Stimulated activated CD8-positive, alpha-beta memory T cell treated with anti-CD3 and anti-CD28 coated beads, Interleukin-15, amount 100 ng/mL, for 1 hour (primary cell): ENCODE data around the gene BBS1.
A peak's percentile ranks its signal among the peaks of the same experiment; 100 is the strongest.

Experiments
- DNase-seq: peaks from one replicate; pipeline ENCODE4 v3.0.0-alpha.2; 2020; ENCODE audit warnings: low read depth

Gene BBS1

GRCh38 chr11:66477263-66478201 lies 32.9 kb upstream of the BBS1 start:
- no peak for DNase-seq

- no peak for DNase-seq
These were observed 31.6 kb upstream of the BBS1 start for GRCh38 chr11:66478729-66479393.

- no peak for DNase-seq
These were observed 30.9 kb upstream of the BBS1 start for GRCh38 chr11:66479394-66480116.

DNA sequence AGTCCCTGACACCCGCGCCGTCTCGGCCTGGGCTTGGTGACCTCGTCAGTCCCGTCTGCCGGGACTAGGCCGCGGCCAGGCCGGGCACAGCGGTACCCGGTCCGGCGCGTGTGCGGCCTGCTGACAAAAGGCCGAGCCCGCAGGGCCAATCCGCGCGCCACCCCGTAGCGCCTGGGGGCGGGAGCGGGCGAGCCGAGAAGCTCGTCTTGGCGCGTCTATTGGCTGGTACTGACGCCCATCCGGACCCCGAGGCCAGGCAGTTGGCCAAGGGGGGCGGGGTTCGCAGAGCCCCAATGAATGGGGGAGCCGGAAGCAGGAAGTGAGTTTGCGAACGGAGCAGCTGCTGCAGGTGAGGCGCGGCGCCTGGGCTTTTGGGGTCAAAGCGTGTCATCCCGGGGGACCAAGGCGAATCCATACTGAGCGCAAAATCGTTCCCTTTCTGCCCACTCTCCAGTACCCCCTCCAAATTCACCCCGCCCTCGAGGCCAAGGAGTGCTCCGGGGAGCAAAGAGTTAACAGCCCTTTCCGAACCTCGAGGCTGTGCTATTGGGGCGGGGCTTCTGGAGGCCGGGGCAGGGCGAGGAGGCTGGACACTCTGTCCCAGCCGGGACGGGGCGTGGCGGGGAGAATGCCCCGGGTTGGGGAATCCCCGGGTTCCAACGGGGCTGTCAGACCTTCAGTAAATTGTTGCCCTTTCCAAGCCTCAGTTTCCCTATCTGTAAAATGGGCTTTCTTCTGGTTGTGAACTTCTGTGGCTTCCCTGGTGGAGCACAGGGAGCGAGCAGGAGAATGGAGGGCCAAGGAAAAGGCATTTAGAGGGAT lies 30.1 kb upstream of the BBS1 start, which contains the start of gene DPP3:
Gene DPP3 (plus strand): TSS at position 318 of the 822 bp plus-strand sequence. CDS start 1,767 bp downstream, outside the sequence.
- DNase-seq, result peak; percentile 91

GRCh38 chr11:66484806-66485380 lies 25.5 kb upstream of the BBS1 start:
- no peak for DNase-seq

GRCh38 chr11:66488957-66489356 lies 21.5 kb upstream of the BBS1 start:
- DNase-seq, result no peak

DNA sequence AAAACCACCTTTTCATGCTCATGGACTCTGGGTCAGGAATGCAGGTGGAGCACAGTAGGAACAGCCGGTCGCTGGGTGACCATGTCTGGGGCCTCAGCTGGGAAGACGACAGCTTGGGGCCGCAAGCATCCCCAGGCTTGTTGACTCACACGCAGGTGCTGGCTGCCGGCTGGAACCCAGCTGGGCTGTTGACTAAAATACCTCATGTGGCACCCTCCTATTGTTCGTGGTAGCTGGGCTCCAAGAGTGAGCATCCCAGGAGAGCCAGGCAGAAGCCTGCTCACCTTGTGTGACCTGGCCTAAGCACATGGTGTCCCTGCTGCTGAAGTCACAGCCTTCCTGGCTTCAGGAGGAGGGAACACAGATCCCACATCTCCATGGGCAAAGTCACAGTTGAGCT lies 20.8 kb upstream of the BBS1 start:
- no peak for DNase-seq

DNA sequence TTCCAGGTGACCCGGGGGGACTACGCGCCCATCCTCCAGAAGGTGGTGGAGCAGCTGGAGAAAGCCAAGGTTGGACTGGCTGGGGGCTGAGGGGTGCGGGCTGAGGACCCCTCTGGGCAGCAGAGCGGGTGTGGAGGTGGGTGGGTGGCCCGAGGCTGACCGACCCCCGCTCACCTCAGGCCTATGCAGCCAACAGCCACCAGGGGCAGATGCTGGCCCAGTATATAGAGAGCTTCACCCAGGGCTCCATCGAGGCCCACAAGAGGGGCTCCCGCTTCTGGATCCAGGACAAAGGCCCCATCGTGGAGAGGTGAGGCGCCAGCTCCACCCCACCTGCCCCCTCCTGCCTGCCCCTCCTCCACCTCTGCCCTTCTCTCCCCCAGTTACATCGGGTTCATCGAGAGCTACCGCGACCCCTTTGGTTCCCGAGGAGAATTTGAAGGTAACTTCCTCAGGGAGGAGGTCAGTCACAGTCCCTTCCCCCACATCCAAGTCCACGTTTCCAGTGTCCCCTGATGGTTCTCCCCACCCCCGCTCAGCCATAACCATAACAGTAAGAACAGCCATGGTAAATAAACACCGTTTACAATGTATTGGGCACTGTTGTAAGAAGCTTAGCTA lies 19.0 kb upstream of the BBS1 start:
- no peak for DNase-seq

DNA sequence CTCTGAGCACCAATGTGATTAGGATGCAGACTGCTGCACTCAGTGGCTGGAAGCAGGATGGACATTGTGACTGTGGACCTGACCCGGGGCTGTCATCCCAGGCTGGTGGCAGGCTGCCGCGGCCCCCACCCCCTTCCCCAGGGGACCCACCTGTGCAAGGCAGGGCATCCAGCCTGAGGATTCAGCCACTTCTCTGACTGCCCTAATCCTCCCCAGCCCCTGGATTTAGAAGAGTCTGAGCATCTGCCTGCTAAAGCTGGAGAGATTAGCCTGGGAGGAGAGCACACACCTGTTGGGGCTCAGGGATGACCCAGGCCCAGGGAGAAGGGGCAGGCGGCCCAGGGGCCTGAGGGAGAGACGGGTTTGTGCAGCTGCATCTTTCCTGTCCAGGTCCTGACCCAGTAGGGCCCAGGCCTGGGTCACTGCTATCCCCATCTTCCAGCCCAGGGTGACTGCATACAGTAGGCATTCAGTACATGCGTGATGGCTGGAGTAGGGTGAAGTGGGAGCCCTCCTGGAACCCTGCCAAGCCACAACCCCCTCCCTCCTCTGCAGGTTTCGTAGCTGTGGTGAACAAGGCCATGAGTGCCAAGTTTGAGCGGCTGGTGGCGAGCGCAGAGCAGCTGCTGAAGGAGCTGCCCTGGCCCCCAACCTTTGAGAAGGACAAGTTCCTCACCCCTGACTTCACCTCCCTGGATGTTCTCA lies 18.1 kb upstream of the BBS1 start:
- no peak for DNase-seq

DNA sequence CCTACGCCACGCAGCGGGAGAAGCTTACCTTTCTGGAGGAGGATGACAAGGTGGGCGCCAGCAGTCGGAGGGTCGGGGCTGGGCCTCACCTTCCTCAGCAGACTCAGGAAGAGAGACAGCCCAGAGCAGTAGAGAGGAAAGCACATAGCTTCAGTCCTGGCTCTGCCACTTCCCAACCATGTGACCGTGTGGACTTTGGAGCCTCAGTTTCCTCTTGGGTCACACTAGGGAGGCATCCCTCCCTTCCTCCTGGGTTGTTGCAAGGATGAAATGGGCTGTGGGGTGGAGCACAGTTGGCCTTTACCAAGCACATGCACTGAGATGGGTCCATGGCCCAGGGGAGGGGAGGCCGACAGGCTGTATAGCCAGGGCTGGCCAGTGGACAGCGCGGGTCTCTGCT lies 17.3 kb upstream of the BBS1 start:
- no peak for DNase-seq

GRCh38 chr11:66494458-66494857 lies 16.0 kb upstream of the BBS1 start:
- no peak for DNase-seq

DNA sequence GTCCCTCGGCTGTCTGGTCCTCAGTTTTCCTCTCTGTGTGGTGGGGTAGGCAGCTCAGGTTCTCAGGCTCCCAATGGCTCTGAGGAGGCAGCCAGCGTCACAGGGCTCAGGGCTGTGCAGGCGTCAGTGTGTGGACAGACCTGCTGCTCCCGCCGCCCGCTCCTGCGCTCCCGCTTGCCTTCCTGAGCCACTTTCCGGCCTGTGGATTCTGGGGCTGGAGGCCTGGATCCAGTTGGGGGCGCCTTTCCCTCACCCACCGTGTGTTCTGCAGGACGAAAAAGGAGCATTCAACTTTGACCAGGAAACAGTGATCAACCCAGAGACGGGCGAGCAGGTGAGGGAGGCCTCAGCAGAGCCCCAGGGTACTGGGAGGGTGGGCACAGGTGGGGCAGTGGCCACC lies 15.5 kb upstream of the BBS1 start:
- no peak for DNase-seq

GRCh38 chr11:66495401-66495854 lies 15.0 kb upstream of the BBS1 start:
- DNase-seq, result no peak

- DNase-seq, result no peak
These were observed 13.2 kb upstream of the BBS1 start for GRCh38 chr11:66497206-66497605.

- no peak for DNase-seq
These were observed 11.9 kb upstream of the BBS1 start for GRCh38 chr11:66498506-66498905.

DNA sequence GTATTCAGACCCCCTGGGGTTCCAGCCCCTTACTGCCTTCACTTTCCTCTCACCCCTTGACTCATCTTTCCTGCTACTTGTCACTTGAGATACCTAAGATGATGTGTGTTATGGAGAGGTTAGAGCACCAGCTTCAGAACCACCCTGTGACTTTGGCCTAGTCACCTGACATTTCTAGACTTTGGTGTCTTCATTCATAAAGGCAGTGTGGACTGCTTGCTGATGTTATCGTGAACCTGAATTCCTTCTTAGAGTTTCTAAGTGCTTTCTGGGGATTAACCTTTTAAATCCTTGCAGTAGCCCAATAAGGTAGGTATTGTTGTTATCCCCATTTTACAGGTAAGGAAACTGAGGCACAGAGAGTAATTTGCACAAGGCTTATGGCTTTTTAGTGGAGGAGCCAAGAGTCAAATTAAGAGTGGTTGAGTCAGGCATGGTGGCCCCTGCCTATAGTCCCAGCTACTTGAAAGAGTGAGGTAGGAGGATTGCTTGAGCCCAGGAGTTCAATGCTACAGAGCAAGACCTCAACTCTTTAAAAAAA lies 5.1 kb upstream of the BBS1 start:
- DNase-seq, result no peak

DNA sequence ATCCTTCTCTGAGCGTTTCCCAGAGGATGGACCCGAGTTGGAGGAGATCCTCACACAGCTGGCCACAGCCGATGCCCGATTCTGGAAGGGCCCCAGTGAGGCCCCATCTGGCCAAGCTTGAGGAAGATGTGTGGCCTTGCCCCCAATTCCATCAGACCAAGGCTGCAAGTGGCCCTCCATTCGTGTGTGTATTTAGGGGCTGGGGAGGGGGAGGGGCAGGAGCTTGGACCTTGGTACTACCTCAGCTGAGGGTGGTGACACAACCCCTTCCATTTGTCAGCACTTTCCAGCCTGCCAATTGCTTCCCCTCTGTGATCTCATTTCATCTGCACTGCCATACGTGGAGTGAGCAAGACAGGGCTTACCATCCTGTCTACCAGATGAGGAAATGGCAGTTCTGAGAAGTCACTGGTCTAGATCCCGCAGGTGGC lies 1.3 kb upstream of the BBS1 start:
- no peak for DNase-seq

- no peak for DNase-seq
These were observed 530 bp downstream of the BBS1 start for GRCh38 chr11:66510990-66511339.

DNA sequence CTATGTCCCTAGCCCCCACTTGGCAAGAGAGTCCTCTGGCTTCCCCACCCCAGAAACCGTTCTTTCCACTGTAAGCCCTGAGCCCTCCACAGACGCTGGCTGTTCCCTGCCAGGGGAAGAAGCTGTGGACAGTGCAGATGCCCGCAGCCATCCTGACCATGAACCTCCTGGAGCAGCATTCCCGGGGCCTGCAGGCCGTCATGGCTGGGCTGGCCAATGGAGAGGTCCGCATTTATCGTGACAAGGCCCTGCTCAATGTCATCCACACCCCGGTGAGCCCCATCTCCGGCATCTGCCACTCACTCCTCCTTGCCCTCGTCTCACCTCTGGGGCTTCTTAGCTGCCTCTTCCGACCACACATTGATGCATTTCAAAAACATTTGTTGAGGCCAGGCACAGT lies 13.2 kb downstream of the BBS1 start:
- DNase-seq, result no peak
